ENCODE data around the gene RBM5. TPM values are rescaled to one million over a fixed set of nuclear protein-coding genes. Genes with fewer than 3 reads are reported as not detected.

Gene RBM5
- total and polyA plus RNA-seq, 2 donors (not counting 1 experiment from before 2014, with no cell fraction given) = 113 to 174 TPM

- H3K9me3 ChIP-seq (ENCODE audit: control insufficient read depth, insufficient read depth, low read depth, low read length) = no peaks in the 10 kb centered on the region
- no peaks in the 10 kb centered on the region for H3K79me2 ChIP-seq (ENCODE audit: control insufficient read depth, insufficient read depth, low read length)
- H3K27ac ChIP-seq (ENCODE audit: insufficient read depth, low read length) = no peak overlapping the region
- no peak for DNase-seq (ENCODE audit: low read depth in 2 of 2)
- no peak overlapping the region for H3K4me3 ChIP-seq (replicated peaks in 1 of 4; ENCODE audit: control extremely low read depth in 1 of 4, insufficient read depth in 1 of 4, low read depth in 3 of 4, low read length in 4 of 4)
- H2AFZ ChIP-seq (ENCODE audit: low read length) = no peak overlapping the region
- H4K20me1 ChIP-seq (ENCODE audit: control insufficient read depth, extremely low read depth, insufficient read depth, low read length) = no peaks in the 10 kb centered on the region
- no peaks in the 10 kb centered on the region for H3K36me3 ChIP-seq (ENCODE audit: control insufficient read depth, insufficient read depth, low read length)
- H3K4me1 ChIP-seq (ENCODE audit: control insufficient read depth, extremely low read depth, insufficient read depth, low read length) = peaks cover 13% of the 10 kb centered on the region
- TF ChIP-seq CTCF (conservative IDR thresholded peaks at IDR 0.05 in 1 of 2, IDR thresholded peaks at IDR 0.05 in 1 of 2; ENCODE audit: low read depth in 1 of 2, low read length in 2 of 2) (no peak), EZH2 (IDR thresholded peaks at IDR 0.05; ENCODE audit: low read length, missing control alignments) (no peak)
- H3K4me2 ChIP-seq (ENCODE audit: extremely low read depth, insufficient read depth, low read length) = no peak overlapping the region
- H3K27me3 ChIP-seq (ENCODE audit: control insufficient read depth, insufficient read depth, low read length) = no peaks in the 10 kb centered on the region
- no peak overlapping the region for H3K9ac ChIP-seq (ENCODE audit: insufficient read depth, low read length)
Observed at GRCh38 chr3:50128001-50128400, 39.3 kb downstream of the RBM5 start.

GRCh38 chr3:50130436-50130835 lies 41.7 kb downstream of the RBM5 start:
- Histone ChIP-seq H3K79me2 (ENCODE audit: control insufficient read depth, insufficient read depth, low read length) (no peaks in the 10 kb centered on the region), H3K4me3 (replicated peaks in 1 of 4; ENCODE audit: control extremely low read depth in 1 of 4, insufficient read depth in 1 of 4, low read depth in 3 of 4, low read length in 4 of 4) (no peak overlapping the region), H3K36me3 (ENCODE audit: control insufficient read depth, insufficient read depth, low read length) (no peaks in the 10 kb centered on the region), H3K9ac (ENCODE audit: insufficient read depth, low read length) (no peak overlapping the region), H3K27me3 (ENCODE audit: control insufficient read depth, insufficient read depth, low read length) (no peaks in the 10 kb centered on the region), H3K4me1 (ENCODE audit: control insufficient read depth, extremely low read depth, insufficient read depth, low read length) (peaks cover 10% of the 10 kb centered on the region), H3K9me3 (ENCODE audit: control insufficient read depth, insufficient read depth, low read depth, low read length) (no peaks in the 10 kb centered on the region), H3K4me2 (ENCODE audit: extremely low read depth, insufficient read depth, low read length) (no peak overlapping the region), H3K27ac (ENCODE audit: insufficient read depth, low read length) (no peak overlapping the region), H2AFZ (ENCODE audit: low read length) (no peak overlapping the region), H4K20me1 (ENCODE audit: control insufficient read depth, extremely low read depth, insufficient read depth, low read length) (no peaks in the 10 kb centered on the region)
- TF ChIP-seq EZH2 (IDR thresholded peaks at IDR 0.05; ENCODE audit: low read length, missing control alignments) (no peak), CTCF (conservative IDR thresholded peaks at IDR 0.05 in 1 of 2, IDR thresholded peaks at IDR 0.05 in 1 of 2; ENCODE audit: low read depth in 1 of 2, low read length in 2 of 2) (no peak)
- DNase-seq (ENCODE audit: low read depth in 2 of 2) = no peak

GRCh38 chr3:50132421-50133282 lies 43.9 kb downstream of the RBM5 start:
- TF ChIP-seq CTCF (conservative IDR thresholded peaks at IDR 0.05 in 1 of 2, IDR thresholded peaks at IDR 0.05 in 1 of 2; ENCODE audit: low read depth in 1 of 2, low read length in 2 of 2) (no peak), EZH2 (IDR thresholded peaks at IDR 0.05; ENCODE audit: low read length, missing control alignments) (no peak)
- H3K9me3 ChIP-seq (ENCODE audit: control insufficient read depth, insufficient read depth, low read depth, low read length) = no peaks in the 10 kb centered on the region
- no peak overlapping the region for H3K27ac ChIP-seq (ENCODE audit: insufficient read depth, low read length)
- H3K27me3 ChIP-seq (ENCODE audit: control insufficient read depth, insufficient read depth, low read length) = no peaks in the 10 kb centered on the region
- no peaks in the 10 kb centered on the region for H3K4me1 ChIP-seq (ENCODE audit: control insufficient read depth, extremely low read depth, insufficient read depth, low read length)
- no peaks in the 10 kb centered on the region for H3K36me3 ChIP-seq (ENCODE audit: control insufficient read depth, insufficient read depth, low read length)
- no peak overlapping the region for H3K4me2 ChIP-seq (ENCODE audit: extremely low read depth, insufficient read depth, low read length)
- DNase-seq (ENCODE audit: low read depth in 2 of 2) = no peak
- H4K20me1 ChIP-seq (ENCODE audit: control insufficient read depth, extremely low read depth, insufficient read depth, low read length) = no peaks in the 10 kb centered on the region
- no peak overlapping the region for H2AFZ ChIP-seq (ENCODE audit: low read length)
- H3K9ac ChIP-seq (ENCODE audit: insufficient read depth, low read length) = no peak overlapping the region
- no peaks in the 10 kb centered on the region for H3K79me2 ChIP-seq (ENCODE audit: control insufficient read depth, insufficient read depth, low read length)
- H3K4me3 ChIP-seq (replicated peaks in 1 of 4; ENCODE audit: control extremely low read depth in 1 of 4, insufficient read depth in 1 of 4, low read depth in 3 of 4, low read length in 4 of 4) = no peak overlapping the region

Measured in fibroblast of lung (primary cell).